Neural cell (in vitro differentiated cells): ENCODE measurements around the gene LSM5. TPM values are rescaled to one million over a fixed set of nuclear protein-coding genes. Genes with fewer than 3 reads are reported as not detected.
"Not testable (repeated sequence)": the region's sequence is repeated elsewhere in the genome, so short reads cannot be mapped to it uniquely, and the experiment has no call there.

Experiments
- H2AFZ ChIP-seq: fragments of 200-600, 300-800 bp; sonication (generic), shearing (Covaris generic); 2 replicates; pipeline ENCODE4 v1.6.0; 2014; ENCODE audit warnings: low read depth, mild to moderate bottlenecking, antibody characterized with exemption, low read length, moderate library complexity
- H3F3A ChIP-seq: fragments of 200-600 bp; shearing (Covaris generic); 2 replicates; pipeline ENCODE4 v1.6.1; 2016; ENCODE audit warnings: mild to moderate bottlenecking, moderate library complexity, mixed read lengths, antibody characterized with exemption, low read length; ENCODE audit not compliant: insufficient read depth, poor library complexity, severe bottlenecking
- H3K27ac ChIP-seq: fragments of 200-600, 300-800 bp; sonication (generic), shearing (Covaris generic); 2 replicates; pipeline ENCODE4 v1.5.1; 2014; ENCODE audit warnings: mild to moderate bottlenecking, low read length, moderate library complexity
- H3K27me3 ChIP-seq: fragments of 300-800, 200-600 bp; sonication (generic), shearing (Covaris generic); 2 replicates; pipeline ENCODE4 v1.6.0; 2014; ENCODE audit warnings: mild to moderate bottlenecking, low read depth, low read length, moderate library complexity; ENCODE audit not compliant: insufficient read depth
- H3K36me3 ChIP-seq: fragments of 300-800, 200-600 bp; sonication (generic), shearing (Covaris generic); 2 replicates; pipeline ENCODE4 v1.5.1; 2014; ENCODE audit warnings: mild to moderate bottlenecking, antibody characterized with exemption, low read length, moderate library complexity; ENCODE audit not compliant: insufficient read depth
- H3K4me2 ChIP-seq: fragments of 300-800, 200-600 bp; sonication (generic), shearing (Covaris generic); 2 replicates; pipeline ENCODE4 v1.6.0; 2014; ENCODE audit warnings: mild to moderate bottlenecking, low read length
- H3K4me3 ChIP-seq: fragments of 300-800, 200-600 bp; sonication (generic), shearing (Covaris generic); 2 replicates; pipeline ENCODE4 v1.5.1; 2014; ENCODE audit warnings: mild to moderate bottlenecking, low read length, moderate library complexity
- H3K79me2 ChIP-seq: fragments of 200-600 bp; shearing (Covaris generic); replicated peaks from 2 replicates; pipeline ENCODE4 v1.6.0; 2014; ENCODE audit warnings: mild to moderate bottlenecking, low read length, moderate library complexity; ENCODE audit not compliant: insufficient read depth
- H3K9ac ChIP-seq: fragments of 300-800, 200-600 bp; sonication (generic), shearing (Covaris generic); 2 replicates; pipeline ENCODE4 v1.6.1; 2016; ENCODE audit warnings: mild to moderate bottlenecking, low read length, mixed read lengths
- H3K9me2 ChIP-seq: fragments of 200-600 bp; shearing (Covaris generic); 2 replicates; pipeline ENCODE4 v1.6.1; 2016; ENCODE audit warnings: mild to moderate bottlenecking, low read length, mixed read lengths; ENCODE audit not compliant: insufficient read depth
- H3K9me3 ChIP-seq: fragments of 200-600, 300-800 bp; sonication (generic), shearing (Covaris generic); 2 replicates; pipeline ENCODE4 v1.6.1; 2016; ENCODE audit warnings: mild to moderate bottlenecking, mixed run types, low read length, moderate library complexity, mixed read lengths
- H4K20me1 ChIP-seq: fragments of 200-600 bp; shearing (Covaris generic); 2 replicates; pipeline ENCODE4 v1.6.1; 2016; ENCODE audit warnings: mild to moderate bottlenecking, mixed run types; ENCODE audit not compliant: insufficient read depth
- CTCF ChIP-seq: fragments of 450-650 bp; IDR thresholded peaks from 2 replicates; pipeline ENCODE4 v1.5.1; 2014; ENCODE audit warnings: antibody characterized with exemption, mild to moderate bottlenecking, moderate library complexity; ENCODE audit not compliant: poor library complexity, severe bottlenecking
- EP300 ChIP-seq: fragments of 450-650 bp; conservative IDR thresholded peaks from 2 replicates; pipeline ENCODE4 v1.6.1; 2014; ENCODE audit warnings: antibody characterized with exemption, mild to moderate bottlenecking, moderate library complexity; ENCODE audit not compliant: poor library complexity, severe bottlenecking
- EZH2 ChIP-seq: fragments of 200-600, 300-800 bp; shearing (Covaris generic), sonication (generic); IDR thresholded peaks from 2 replicates; pipeline ENCODE4 v1.6.1; 2014; ENCODE audit warnings: antibody characterized with exemption, low read length, borderline replicate concordance, mild to moderate bottlenecking; ENCODE audit not compliant: insufficient read depth, poor library complexity, severe bottlenecking
- MXI1 ChIP-seq: fragments of 450-650 bp; conservative IDR thresholded peaks from 2 replicates; pipeline ENCODE4 v1.6.1; 2014; ENCODE audit warnings: antibody characterized with exemption, mild to moderate bottlenecking; ENCODE audit not compliant: poor library complexity, severe bottlenecking
- POLR2AphosphoS5 ChIP-seq: IDR thresholded peaks from 2 replicates; pipeline ENCODE4 v1.6.1; 2012
- RAD21 ChIP-seq: fragments of 450-650 bp; conservative IDR thresholded peaks from 2 replicates; pipeline ENCODE4 v1.6.1; 2014; ENCODE audit warnings: antibody characterized with exemption, mild to moderate bottlenecking, moderate library complexity
- REST ChIP-seq: IDR thresholded peaks from 2 replicates; pipeline ENCODE4 v1.6.1; 2012; ENCODE audit warnings: borderline replicate concordance
- SMC3 ChIP-seq: fragments of 450-650 bp; conservative IDR thresholded peaks from 2 replicates; pipeline ENCODE4 v1.6.1; 2014; ENCODE audit warnings: antibody characterized with exemption, mild to moderate bottlenecking, moderate library complexity; ENCODE audit not compliant: poor library complexity
- TAF1 ChIP-seq: IDR thresholded peaks from 2 replicates; pipeline ENCODE4 v1.6.1; 2012; ENCODE audit warnings: low read depth
- polyA plus RNA-seq: library from polyadenylated mRNA; depleted of rRNA; stranded (reverse); fragments of >200 nt; gene quantifications from 2 replicates; pipeline ENCODE4 v1.2.3, GENCODE V29; 2014

The LSM5 gene
- polyA plus RNA-seq, 1 donor from 2014 or later, result 100 TPM

- Histone ChIP-seq H3K27ac (no peak overlapping the region), H3K36me3 (no peaks in the 10 kb centered on the region), H3K9ac (no peak overlapping the region), H3K9me3 (no peaks in the 10 kb centered on the region), H3K9me2 (no peaks in the 10 kb centered on the region), H3K4me3 (no peak overlapping the region), H2AFZ (no peak overlapping the region), H3K4me2 (no peak overlapping the region), H3K79me2 (no peaks in the 10 kb centered on the region), H4K20me1 (no peaks in the 10 kb centered on the region), H3F3A (no peaks in the 10 kb centered on the region), H3K27me3 (no peaks in the 10 kb centered on the region)
- TF ChIP-seq TAF1, result no peak
- TF ChIP-seq EZH2, result no peak
- no peak for TF ChIP-seq REST
- no peak for TF ChIP-seq SMC3
- no peak for TF ChIP-seq EP300
- TF ChIP-seq RAD21, result no peak
- no peak for TF ChIP-seq CTCF
- TF ChIP-seq MXI1, result no peak
- TF ChIP-seq POLR2AphosphoS5, result no peak
Observed at GRCh38 chr7:32470871-32471270, 19.3 kb downstream of the LSM5 start.

GRCh38 chr7:32470004-32470403, 20.2 kb downstream of the LSM5 start:
- not testable (repeated sequence) for H3K27ac ChIP-seq, H3K79me2 ChIP-seq, H3K4me3 ChIP-seq, H3K27me3 ChIP-seq, H3K9ac ChIP-seq, H2AFZ ChIP-seq, H3K9me3 ChIP-seq, H4K20me1 ChIP-seq, H3K9me2 ChIP-seq, H3K4me2 ChIP-seq, H3F3A ChIP-seq, H3K36me3 ChIP-seq

GRCh38 chr7:32464641-32465416, 25.4 kb downstream of the LSM5 start:
- not testable (repeated sequence) for H3F3A ChIP-seq, H3K27ac ChIP-seq, H3K9me2 ChIP-seq, H2AFZ ChIP-seq, H3K4me2 ChIP-seq, H3K9ac ChIP-seq, H3K9me3 ChIP-seq, H4K20me1 ChIP-seq, H3K36me3 ChIP-seq, H3K79me2 ChIP-seq, H3K27me3 ChIP-seq, H3K4me3 ChIP-seq
